Measurements from ENCODE around the gene CADM2. TPM values are rescaled to one million over a fixed set of nuclear protein-coding genes. Genes with fewer than 3 reads are reported as not detected.

CADM2 gene
- total and polyA plus RNA-seq, 2 experiments from 2014 or later = 13.3 to 47.5 TPM

DNA sequence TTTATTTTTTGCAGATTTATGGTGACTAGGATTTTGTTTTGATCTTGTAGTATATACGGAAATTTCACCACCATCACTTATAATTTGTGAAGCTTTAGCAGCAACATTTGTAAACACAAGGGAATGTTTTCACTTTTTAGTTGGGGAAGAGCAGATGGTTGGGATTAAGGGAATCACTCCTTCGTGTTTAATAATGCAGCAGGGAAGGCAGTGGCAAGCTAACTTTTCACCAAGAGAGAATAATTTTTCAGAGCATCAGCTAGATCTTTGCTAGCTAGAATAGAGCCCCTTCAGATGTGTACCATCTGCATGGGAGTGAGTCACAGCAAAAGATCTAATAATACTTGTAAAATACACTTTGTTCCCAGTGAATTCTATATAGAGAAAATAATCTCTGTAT lies 632.7 kb downstream of the CADM2 start (continued):
- TF ChIP-seq, protein P1, sequence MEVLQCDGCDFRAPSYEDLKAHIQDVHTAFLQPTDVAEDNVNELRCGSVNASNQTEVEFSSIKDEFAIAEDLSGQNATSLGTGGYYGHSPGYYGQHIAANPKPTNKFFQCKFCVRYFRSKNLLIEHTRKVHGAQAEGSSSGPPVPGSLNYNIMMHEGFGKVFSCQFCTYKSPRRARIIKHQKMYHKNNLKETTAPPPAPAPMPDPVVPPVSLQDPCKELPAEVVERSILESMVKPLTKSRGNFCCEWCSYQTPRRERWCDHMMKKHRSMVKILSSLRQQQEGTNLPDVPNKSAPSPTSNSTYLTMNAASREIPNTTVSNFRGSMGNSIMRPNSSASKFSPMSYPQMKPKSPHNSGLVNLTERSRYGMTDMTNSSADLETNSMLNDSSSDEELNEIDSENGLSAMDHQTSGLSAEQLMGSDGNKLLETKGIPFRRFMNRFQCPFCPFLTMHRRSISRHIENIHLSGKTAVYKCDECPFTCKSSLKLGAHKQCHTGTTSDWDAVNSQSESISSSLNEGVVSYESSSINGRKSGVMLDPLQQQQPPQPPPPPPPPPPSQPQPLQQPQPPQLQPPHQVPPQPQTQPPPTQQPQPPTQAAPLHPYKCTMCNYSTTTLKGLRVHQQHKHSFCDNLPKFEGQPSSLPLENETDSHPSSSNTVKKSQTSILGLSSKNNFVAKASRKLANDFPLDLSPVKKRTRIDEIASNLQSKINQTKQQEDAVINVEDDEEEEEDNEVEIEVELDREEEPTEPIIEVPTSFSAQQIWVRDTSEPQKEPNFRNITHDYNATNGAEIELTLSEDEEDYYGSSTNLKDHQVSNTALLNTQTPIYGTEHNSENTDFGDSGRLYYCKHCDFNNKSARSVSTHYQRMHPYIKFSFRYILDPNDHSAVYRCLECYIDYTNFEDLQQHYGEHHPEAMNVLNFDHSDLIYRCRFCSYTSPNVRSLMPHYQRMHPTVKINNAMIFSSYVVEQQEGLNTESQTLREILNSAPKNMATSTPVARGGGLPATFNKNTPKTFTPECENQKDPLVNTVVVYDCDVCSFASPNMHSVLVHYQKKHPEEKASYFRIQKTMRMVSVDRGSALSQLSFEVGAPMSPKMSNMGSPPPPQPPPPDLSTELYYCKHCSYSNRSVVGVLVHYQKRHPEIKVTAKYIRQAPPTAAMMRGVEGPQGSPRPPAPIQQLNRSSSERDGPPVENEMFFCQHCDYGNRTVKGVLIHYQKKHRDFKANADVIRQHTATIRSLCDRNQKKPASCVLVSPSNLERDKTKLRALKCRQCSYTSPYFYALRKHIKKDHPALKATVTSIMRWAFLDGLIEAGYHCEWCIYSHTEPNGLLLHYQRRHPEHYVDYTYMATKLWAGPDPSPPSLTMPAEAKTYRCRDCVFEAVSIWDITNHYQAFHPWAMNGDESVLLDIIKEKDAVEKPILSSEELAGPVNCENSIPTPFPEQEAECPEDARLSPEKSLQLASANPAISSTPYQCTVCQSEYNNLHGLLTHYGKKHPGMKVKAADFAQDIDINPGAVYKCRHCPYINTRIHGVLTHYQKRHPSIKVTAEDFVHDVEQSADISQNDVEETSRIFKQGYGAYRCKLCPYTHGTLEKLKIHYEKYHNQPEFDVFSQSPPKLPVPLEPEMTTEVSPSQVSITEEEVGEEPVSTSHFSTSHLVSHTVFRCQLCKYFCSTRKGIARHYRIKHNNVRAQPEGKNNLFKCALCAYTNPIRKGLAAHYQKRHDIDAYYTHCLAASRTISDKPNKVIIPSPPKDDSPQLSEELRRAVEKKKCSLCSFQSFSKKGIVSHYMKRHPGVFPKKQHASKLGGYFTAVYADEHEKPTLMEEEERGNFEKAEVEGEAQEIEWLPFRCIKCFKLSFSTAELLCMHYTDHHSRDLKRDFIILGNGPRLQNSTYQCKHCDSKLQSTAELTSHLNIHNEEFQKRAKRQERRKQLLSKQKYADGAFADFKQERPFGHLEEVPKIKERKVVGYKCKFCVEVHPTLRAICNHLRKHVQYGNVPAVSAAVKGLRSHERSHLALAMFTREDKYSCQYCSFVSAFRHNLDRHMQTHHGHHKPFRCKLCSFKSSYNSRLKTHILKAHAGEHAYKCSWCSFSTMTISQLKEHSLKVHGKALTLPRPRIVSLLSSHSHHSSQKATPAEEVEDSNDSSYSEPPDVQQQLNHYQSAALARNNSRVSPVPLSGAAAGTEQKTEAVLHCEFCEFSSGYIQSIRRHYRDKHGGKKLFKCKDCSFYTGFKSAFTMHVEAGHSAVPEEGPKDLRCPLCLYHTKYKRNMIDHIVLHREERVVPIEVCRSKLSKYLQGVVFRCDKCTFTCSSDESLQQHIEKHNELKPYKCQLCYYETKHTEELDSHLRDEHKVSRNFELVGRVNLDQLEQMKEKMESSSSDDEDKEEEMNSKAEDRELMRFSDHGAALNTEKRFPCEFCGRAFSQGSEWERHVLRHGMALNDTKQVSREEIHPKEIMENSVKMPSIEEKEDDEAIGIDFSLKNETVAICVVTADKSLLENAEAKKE (CRISPR knock-in tag; IDR thresholded peaks at IDR 0.05) = no peak
- TF ChIP-seq ZNF114 (CRISPR knock-in tag; IDR thresholded peaks at IDR 0.05) = no peak
- TF ChIP-seq, protein P2, sequence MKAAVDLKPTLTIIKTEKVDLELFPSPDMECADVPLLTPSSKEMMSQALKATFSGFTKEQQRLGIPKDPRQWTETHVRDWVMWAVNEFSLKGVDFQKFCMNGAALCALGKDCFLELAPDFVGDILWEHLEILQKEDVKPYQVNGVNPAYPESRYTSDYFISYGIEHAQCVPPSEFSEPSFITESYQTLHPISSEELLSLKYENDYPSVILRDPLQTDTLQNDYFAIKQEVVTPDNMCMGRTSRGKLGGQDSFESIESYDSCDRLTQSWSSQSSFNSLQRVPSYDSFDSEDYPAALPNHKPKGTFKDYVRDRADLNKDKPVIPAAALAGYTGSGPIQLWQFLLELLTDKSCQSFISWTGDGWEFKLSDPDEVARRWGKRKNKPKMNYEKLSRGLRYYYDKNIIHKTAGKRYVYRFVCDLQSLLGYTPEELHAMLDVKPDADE (IDR thresholded peaks at IDR 0.05) = no peak
- TF ChIP-seq EZH2phosphoT487 (IDR thresholded peaks at IDR 0.05; ENCODE audit: unreplicated experiment) = no peak
- TF ChIP-seq, protein P3, sequence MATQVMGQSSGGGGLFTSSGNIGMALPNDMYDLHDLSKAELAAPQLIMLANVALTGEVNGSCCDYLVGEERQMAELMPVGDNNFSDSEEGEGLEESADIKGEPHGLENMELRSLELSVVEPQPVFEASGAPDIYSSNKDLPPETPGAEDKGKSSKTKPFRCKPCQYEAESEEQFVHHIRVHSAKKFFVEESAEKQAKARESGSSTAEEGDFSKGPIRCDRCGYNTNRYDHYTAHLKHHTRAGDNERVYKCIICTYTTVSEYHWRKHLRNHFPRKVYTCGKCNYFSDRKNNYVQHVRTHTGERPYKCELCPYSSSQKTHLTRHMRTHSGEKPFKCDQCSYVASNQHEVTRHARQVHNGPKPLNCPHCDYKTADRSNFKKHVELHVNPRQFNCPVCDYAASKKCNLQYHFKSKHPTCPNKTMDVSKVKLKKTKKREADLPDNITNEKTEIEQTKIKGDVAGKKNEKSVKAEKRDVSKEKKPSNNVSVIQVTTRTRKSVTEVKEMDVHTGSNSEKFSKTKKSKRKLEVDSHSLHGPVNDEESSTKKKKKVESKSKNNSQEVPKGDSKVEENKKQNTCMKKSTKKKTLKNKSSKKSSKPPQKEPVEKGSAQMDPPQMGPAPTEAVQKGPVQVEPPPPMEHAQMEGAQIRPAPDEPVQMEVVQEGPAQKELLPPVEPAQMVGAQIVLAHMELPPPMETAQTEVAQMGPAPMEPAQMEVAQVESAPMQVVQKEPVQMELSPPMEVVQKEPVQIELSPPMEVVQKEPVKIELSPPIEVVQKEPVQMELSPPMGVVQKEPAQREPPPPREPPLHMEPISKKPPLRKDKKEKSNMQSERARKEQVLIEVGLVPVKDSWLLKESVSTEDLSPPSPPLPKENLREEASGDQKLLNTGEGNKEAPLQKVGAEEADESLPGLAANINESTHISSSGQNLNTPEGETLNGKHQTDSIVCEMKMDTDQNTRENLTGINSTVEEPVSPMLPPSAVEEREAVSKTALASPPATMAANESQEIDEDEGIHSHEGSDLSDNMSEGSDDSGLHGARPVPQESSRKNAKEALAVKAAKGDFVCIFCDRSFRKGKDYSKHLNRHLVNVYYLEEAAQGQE (IDR thresholded peaks at IDR 0.05; ENCODE audit: unreplicated experiment) = no peak
- no peak for TF ChIP-seq EZH2 (IDR thresholded peaks at IDR 0.05; ENCODE audit: low read depth, unreplicated experiment)
- no peak for TF ChIP-seq ZNF331 (CRISPR knock-in tag; IDR thresholded peaks at IDR 0.05; ENCODE audit: low read depth)
- TF ChIP-seq POLR2AphosphoS5 (IDR thresholded peaks at IDR 0.05; ENCODE audit: low read depth) = no peak
